OCI-LY3 (cell line): Measurements from ENCODE around the gene LIMA1.

Experiments
- CTCF ChIP-seq: fragments of 200-600, 300-600 bp; sonication (generic); IDR thresholded peaks from 2 replicates; pipeline ENCODE4 v1.5.1; 2014; ENCODE audit warnings: antibody characterized with exemption, low read length, low read depth
- EZH2phosphoT487 ChIP-seq: fragments of 200-600 bp; shearing (Covaris generic); IDR thresholded peaks from 2 replicates; pipeline ENCODE4 v1.6.1; 2018; ENCODE audit warnings: antibody characterized with exemption, mixed run types, low read depth

- TF ChIP-seq CTCF (no peak), EZH2phosphoT487 (no peak)
Measured at GRCh38 chr12:50232206-50232605, 51.1 kb downstream of the LIMA1 start.
